Colonic mucosa (tissue), 4 donors: ENCODE data around the gene PMP22. TPM values are rescaled to one million over a fixed set of nuclear protein-coding genes. Genes with fewer than 3 reads are reported as not detected.

Experiments used
- DNase-seq: peaks from one replicate; pipeline ENCODE4 v3.0.0-alpha.2; 2020
- H3K27ac ChIP-seq: fragments of 200-600 bp; one replicate; pipeline ENCODE4 v1.8.0; 2021
- H3K27me3 ChIP-seq: fragments of 200-600 bp; one replicate; pipeline ENCODE4 v1.8.0; 2021
- H3K36me3 ChIP-seq: fragments of 200-600 bp; one replicate; pipeline ENCODE4 v1.8.0; 2021
- H3K4me1 ChIP-seq: fragments of 200-600 bp; one replicate; pipeline ENCODE4 v1.8.0; 2021; ENCODE audit warnings: mild to moderate bottlenecking
- H3K4me3 ChIP-seq: fragments of 200-600 bp; one replicate; pipeline ENCODE4 v1.8.0; 2021
- H3K9ac ChIP-seq, 2 donors: one replicate each; pipeline ENCODE4 v1.7.0; 2013; ENCODE audit warnings: control low read depth in 2 of 2, low read depth in 2 of 2, low read length in 2 of 2
- H3K9me3 ChIP-seq: fragments of 200-600 bp; one replicate; pipeline ENCODE4 v1.8.0; 2021
- intact Hi-C: fragments of 100-400 bp; cut with DNase I; formaldehyde crosslinking; loops from one replicate; pipeline ENCODE4 v1.14.1; 2022
- total RNA-seq, 2 donors: library from RNA; stranded (reverse); fragmentation: NEBNext Ultra II Directional in 1 of 2; extraction: Animal tissue kit (Norgen Biotek cat#: 25700) in 1 of 2; gene quantifications; one replicate each; pipeline ENCODE4 v1.2.1, GENCODE V29; 2021
- TF ChIP-seq, protein P1 (sequence below): fragments of 200-600 bp; IDR thresholded peaks from one replicate; pipeline ENCODE4 v1.8.0; 2022; ENCODE audit warnings: antibody characterized with exemption, mild to moderate bottlenecking
- donor health status: healthy.
- donor health status: DM: no; HTN: no; CAD: no.
- donor health status: DM: no; HTN: no; CAD: no.

PMP22 gene
- total RNA-seq, 2 donors from 2014 or later, result 12.5 to 40.4 TPM

DNA sequence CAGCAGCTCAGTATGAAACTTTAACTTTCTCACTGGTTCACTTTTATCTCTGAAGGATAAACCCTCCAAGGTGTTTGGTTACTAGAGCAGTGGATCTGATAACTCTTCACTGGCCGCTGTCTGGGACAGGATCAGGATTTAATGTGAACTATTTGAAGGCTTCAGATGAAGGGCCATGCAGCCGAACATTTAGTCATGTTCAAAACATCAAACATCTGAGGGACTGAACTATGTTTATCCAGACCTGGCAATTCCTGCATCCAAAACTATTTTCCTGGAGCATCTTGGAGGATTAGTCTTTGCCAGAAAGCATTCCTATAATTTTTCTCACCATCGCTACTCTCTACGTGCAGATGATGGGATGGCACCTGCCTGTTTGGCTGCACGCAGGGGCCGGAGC is 20.3 kb upstream of the PMP22 start:
- no peaks in the 10 kb centered on the region for H3K9me3 ChIP-seq
- no peak overlapping the region for H3K4me3 ChIP-seq
- intact Hi-C loops, result no loop called here
- TF ChIP-seq, protein P1, sequence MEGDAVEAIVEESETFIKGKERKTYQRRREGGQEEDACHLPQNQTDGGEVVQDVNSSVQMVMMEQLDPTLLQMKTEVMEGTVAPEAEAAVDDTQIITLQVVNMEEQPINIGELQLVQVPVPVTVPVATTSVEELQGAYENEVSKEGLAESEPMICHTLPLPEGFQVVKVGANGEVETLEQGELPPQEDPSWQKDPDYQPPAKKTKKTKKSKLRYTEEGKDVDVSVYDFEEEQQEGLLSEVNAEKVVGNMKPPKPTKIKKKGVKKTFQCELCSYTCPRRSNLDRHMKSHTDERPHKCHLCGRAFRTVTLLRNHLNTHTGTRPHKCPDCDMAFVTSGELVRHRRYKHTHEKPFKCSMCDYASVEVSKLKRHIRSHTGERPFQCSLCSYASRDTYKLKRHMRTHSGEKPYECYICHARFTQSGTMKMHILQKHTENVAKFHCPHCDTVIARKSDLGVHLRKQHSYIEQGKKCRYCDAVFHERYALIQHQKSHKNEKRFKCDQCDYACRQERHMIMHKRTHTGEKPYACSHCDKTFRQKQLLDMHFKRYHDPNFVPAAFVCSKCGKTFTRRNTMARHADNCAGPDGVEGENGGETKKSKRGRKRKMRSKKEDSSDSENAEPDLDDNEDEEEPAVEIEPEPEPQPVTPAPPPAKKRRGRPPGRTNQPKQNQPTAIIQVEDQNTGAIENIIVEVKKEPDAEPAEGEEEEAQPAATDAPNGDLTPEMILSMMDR, result no peak
- H3K4me1 ChIP-seq, result no peaks in the 10 kb centered on the region
- H3K27me3 ChIP-seq, result no peaks in the 10 kb centered on the region
- no peak overlapping the region for H3K27ac ChIP-seq
- H3K9ac ChIP-seq, result no peak overlapping the region
- H3K36me3 ChIP-seq, result no peaks in the 10 kb centered on the region
- no peak for DNase-seq

DNA sequence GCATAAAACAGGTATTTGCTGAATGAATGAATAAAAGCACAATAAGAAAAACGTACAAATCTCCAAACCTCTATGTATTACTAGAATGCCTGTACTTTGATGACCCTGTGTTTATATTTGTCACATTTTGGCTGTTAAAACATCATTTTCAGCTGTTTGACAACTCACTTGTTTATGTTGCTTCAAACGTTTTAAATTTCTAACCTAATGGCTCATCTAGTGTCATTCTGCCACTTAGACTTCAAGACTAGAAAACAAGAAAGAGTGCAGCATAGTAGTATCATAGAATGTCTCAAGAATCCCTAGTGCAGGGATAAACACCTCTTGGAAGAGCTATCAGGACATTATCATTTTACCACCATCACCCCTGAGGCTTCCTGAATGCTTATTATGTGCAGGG is 19.4 kb upstream of the PMP22 start:
- Histone ChIP-seq H3K9ac (no peak overlapping the region), H3K4me3 (no peak overlapping the region), H3K36me3 (no peaks in the 10 kb centered on the region), H3K4me1 (no peaks in the 10 kb centered on the region), H3K27ac (no peak overlapping the region), H3K9me3 (no peaks in the 10 kb centered on the region), H3K27me3 (no peaks in the 10 kb centered on the region)
- TF ChIP-seq, protein P1, result no peak
- no peak for DNase-seq
- intact Hi-C loops, result no loop called here

DNA sequence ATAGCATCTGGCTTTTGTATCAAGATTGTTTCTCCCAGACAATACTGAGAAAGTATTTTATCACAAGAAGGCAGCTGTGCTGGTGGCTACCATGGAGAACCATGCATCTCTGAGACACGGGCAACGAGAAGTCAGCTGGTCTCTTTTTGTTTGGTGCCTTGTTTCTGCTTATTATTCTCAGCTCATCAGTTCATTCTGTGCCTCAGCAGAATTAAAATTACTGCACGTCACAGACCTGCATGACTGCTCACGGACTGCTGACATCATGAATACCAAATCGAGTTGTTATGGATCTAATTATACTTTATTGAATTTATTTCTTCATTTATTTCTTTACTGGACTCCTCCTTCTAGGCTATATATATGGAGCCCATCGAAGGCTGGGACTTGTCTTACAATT is 19.0 kb upstream of the PMP22 start:
- H3K27ac ChIP-seq, result no peak overlapping the region

DNA sequence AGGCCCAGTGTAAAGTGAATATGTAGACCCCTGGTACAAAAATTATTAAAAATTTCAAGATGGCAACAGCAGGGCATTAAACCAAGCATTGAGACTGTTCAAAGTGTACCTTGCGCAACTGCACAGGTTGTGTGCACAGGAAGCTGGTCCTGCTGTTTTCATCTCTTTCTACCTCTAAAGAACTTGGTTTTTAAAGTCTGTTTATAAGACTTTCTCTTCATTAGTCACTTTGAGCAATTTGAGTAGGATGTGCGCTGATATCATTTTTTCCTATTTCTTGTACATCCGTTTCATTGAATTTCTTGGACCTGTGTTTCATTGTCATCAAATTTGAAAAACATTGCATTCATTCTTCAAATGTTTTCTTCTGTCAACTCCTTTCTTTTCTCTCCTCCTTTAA is 16.8 kb upstream of the PMP22 start:
- Histone ChIP-seq H3K27me3 (no peaks in the 10 kb centered on the region), H3K9me3 (no peaks in the 10 kb centered on the region), H3K4me1 (no peaks in the 10 kb centered on the region), H3K36me3 (no peaks in the 10 kb centered on the region), H3K9ac (no peak overlapping the region), H3K27ac (no peak overlapping the region), H3K4me3 (no peak overlapping the region)
- DNase-seq, result no peak
- TF ChIP-seq, protein P1, result no peak
- intact Hi-C loops, result no loop called here

More for the DNA sequence above, 19.0 kb upstream of the PMP22 start:
- no peak for DNase-seq
- Histone ChIP-seq H3K4me1 (no peaks in the 10 kb centered on the region), H3K9me3 (no peaks in the 10 kb centered on the region), H3K9ac (no peak overlapping the region), H3K36me3 (no peaks in the 10 kb centered on the region), H3K27me3 (no peaks in the 10 kb centered on the region), H3K4me3 (no peak overlapping the region)
- intact Hi-C loops, result no loop called here
- TF ChIP-seq, protein P1, result no peak

DNA sequence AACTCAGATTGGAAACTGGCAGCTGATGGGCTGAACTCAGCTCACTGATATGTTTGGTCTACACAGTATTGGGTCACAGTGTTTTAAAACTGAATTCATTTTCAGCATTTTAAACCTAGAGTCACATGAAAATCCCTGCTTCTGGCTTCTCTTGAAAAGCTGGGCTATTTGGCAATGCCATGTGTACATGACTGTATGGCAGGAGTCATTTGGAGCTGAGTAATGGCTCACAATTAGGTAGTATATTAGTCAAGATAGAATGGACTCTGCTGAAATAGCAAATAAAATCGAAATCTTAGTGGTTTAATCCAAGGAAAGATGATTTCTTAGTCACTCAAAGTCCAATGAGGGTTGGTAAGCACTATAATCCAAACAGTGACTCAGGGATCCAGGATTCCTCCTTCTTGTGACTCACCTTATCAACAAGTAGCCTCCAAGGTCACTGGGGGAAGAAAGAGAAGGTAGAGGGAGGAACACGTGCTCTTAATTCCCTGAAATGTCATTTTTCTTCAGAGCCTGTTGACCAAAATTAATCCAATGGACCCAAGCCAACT is 13.9 kb upstream of the PMP22 start:
- no peaks in the 10 kb centered on the region for H3K36me3 ChIP-seq
- no peaks in the 10 kb centered on the region for H3K4me1 ChIP-seq
- intact Hi-C loops, result no loop called here
- H3K4me3 ChIP-seq, result no peak overlapping the region
- H3K27me3 ChIP-seq, result no peaks in the 10 kb centered on the region
- H3K9ac ChIP-seq, result no peak overlapping the region
- H3K27ac ChIP-seq, result no peak overlapping the region
- TF ChIP-seq, protein P1, result no peak
- no peaks in the 10 kb centered on the region for H3K9me3 ChIP-seq
- no peak for DNase-seq
